IPS DF 6.9 (cell line): ENCODE results near the gene BOD1L1.

ENCODE experiments used
- DNase-seq: peaks from one replicate; pipeline ENCODE4 v3.0.0-alpha.2; 2013; ENCODE audit warnings: low read depth, low spot score
- H3K27ac ChIP-seq: one replicate; pipeline ENCODE4 v1.5.1; 2013; ENCODE audit warnings: low read length, control low read depth
- H3K27me3 ChIP-seq: 2 replicates; pipeline ENCODE4 v1.6.1; 2013; ENCODE audit warnings: mild to moderate bottlenecking, low read length; ENCODE audit not compliant: control insufficient read depth, insufficient read depth
- H3K36me3 ChIP-seq: 2 replicates; pipeline ENCODE4 v1.6.1; 2013; ENCODE audit warnings: low read length; ENCODE audit not compliant: control insufficient read depth, insufficient read depth
- H3K4me1 ChIP-seq: 2 replicates; pipeline ENCODE4 v1.6.1; 2013; ENCODE audit warnings: low read length; ENCODE audit not compliant: control insufficient read depth, insufficient read depth
- H3K4me3 ChIP-seq: 2 replicates; pipeline ENCODE4 v1.5.1; 2013; ENCODE audit warnings: mild to moderate bottlenecking, low read length
- H3K9me3 ChIP-seq: 2 replicates; pipeline ENCODE4 v1.6.1; 2013; ENCODE audit warnings: low read length, inconsistent platforms; ENCODE audit not compliant: control insufficient read depth, insufficient read depth
- WGBS: extraction: QIAGEN DNeasy Blood & Tissue Kit; methylation state at CpG from one replicate; pipeline ENCODE4 v1.1.7; 2013; ENCODE audit warnings: mixed read lengths, missing lambda C conversion rate; ENCODE audit not compliant: insufficient read length, insufficient coverage; 5-methylcytosine and 5-hydroxymethylcytosine counted together

The BOD1L1 gene

DNA sequence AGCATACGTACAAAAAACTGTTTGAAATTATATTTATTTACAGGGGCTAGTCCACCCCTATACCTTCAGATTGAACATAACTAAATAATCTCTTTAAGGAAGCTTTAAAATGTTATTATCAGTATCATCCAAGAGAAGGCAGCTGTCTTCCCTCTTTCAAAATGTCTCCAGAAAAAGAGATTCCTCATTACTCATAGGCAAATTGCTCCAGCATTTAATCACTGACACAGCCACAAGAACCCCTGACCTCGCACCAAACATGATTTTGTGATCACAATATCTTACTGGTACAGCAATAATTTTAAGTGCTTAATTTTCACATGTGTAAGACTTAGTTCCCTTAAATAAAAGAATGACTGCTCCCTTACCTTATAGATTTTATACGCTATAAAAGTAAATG lies 9.7 kb downstream of the BOD1L1 start:
- H3K36me3 ChIP-seq, result peaks cover 2% of the 10 kb centered on the region; the same call in 1 of the 2 replicates
- no peak for DNase-seq
- no peak overlapping the region for H3K4me3 ChIP-seq
- no peaks in the 10 kb centered on the region for H3K27me3 ChIP-seq
- no peaks in the 10 kb centered on the region; the same call in 1 of the 2 replicates for H3K9me3 ChIP-seq
- H3K4me1 ChIP-seq, result no peaks in the 10 kb centered on the region
- H3K27ac ChIP-seq, result no peak overlapping the region
- no CpG with 5 or more reads among the region's 3 CpGs for WGBS

DNA sequence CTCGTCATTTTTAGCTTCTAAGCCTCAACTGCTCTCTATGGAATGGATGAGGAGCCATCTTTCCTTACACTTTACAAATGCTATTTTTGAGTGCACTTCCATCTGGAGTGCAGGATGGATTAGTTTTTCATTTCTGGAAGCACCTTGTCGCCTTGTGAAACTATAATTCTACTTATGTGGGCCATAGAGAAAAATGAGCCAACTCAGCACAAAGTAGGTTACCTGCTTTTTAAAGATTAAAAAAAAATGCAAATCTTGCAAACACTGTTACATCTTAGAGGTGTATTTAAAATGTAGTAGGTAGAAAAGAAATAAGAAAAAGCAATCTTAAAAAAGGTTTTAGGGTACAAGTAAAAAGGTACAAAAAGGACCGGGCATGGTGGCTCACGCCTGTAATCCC lies 10.9 kb downstream of the BOD1L1 start:
- Histone ChIP-seq H3K27me3 (no peaks in the 10 kb centered on the region), H3K9me3 (no peaks in the 10 kb centered on the region; the same call in 1 of the 2 replicates), H3K27ac (no peak overlapping the region), H3K4me3 (no peak overlapping the region), H3K36me3 (peaks cover 4% of the 10 kb centered on the region; the same call in 1 of the 2 replicates), H3K4me1 (no peaks in the 10 kb centered on the region)
- no CpG with 5 or more reads among the region's 4 CpGs for WGBS
- no peak for DNase-seq

DNA sequence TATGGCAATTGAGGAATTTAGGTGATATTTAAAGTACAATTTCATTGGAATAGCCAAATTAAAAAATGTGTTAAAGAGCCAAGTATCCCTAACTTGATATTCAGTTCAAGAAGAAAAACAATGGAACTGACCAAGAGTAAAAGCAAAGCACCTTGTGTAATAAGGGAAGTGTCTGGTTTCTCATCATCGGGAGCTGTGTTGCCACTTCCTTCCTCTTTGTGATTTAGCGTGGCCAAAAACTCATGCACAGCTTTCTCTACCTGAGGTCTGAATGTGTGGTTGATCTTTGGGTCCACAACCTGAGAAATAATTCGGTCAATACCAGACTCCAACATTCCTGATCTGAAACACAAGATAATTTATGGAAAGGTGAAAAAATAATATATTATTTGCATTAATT lies 12.4 kb downstream of the BOD1L1 start:
- Histone ChIP-seq H3K9me3 (no peaks in the 10 kb centered on the region), H3K4me3 (no peak overlapping the region), H3K27ac (no peak overlapping the region), H3K4me1 (no peaks in the 10 kb centered on the region), H3K27me3 (no peaks in the 10 kb centered on the region), H3K36me3 (peaks cover 4% of the 10 kb centered on the region; the same call in 1 of the 2 replicates)
- no CpG with 5 or more reads among the region's 3 CpGs for WGBS
- DNase-seq, result no peak

DNA sequence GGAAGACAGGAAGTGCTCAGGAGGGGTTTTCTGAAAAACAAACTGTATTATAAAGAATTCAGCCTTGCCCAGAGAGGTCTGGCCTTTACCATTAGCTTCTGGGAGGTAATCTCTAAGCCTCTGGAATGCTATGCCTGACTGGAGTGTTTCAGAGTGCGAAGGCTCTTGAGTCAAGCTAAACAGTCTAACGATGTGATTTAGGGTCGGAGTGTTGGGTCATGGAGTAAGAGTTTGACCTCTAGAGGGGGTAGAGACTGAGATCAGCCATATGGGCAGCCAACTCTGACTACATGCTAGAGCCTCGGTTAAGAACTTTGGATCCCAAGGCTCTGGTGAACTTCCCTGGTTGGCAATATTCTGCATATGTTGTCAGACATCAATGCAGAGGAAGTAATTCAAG lies 15.0 kb downstream of the BOD1L1 start:
- Histone ChIP-seq H3K4me3 (no peak overlapping the region), H3K36me3 (peaks cover 4% of the 10 kb centered on the region; the same call in 1 of the 2 replicates), H3K4me1 (no peaks in the 10 kb centered on the region), H3K27ac (no peak overlapping the region), H3K27me3 (no peaks in the 10 kb centered on the region), H3K9me3 (no peaks in the 10 kb centered on the region)
- DNase-seq, result no peak
- WGBS, result no CpG with 5 or more reads among the region's 4 CpGs

DNA sequence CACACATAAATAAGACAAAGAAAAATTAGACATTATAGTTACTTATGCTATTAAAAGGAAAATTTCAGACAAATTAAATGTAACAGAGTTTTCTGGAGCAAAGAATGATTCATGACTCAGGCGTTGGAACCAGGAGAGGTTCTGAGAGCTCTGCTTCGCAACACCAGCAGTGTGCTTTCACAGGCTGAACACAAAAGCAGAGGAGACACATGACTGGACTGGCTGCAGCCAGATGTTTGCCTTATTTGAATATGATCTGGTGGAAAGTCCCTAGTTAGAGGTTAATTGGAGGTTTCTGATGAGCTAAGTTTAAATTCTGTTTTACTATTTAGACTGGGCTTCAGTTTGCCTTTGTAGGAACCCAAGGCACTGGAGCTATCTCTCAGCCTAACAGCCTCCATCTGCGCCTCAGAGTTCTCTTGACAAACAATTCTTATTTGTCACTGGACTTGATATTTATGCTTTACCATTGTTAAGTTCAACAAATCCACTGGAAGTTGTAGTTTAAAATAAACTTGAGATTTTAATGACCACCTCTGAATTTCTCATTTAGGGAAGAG lies 16.2 kb downstream of the BOD1L1 start:
- DNase-seq, result no peak
- no peaks in the 10 kb centered on the region for H3K9me3 ChIP-seq
- WGBS, result no CpG with 5 or more reads among the region's 3 CpGs
- no peak overlapping the region for H3K27ac ChIP-seq
- H3K4me3 ChIP-seq, result no peak overlapping the region
- H3K27me3 ChIP-seq, result no peaks in the 10 kb centered on the region
- H3K4me1 ChIP-seq, result no peaks in the 10 kb centered on the region
- peaks cover 4% of the 10 kb centered on the region; the same call in 1 of the 2 replicates for H3K36me3 ChIP-seq

DNA sequence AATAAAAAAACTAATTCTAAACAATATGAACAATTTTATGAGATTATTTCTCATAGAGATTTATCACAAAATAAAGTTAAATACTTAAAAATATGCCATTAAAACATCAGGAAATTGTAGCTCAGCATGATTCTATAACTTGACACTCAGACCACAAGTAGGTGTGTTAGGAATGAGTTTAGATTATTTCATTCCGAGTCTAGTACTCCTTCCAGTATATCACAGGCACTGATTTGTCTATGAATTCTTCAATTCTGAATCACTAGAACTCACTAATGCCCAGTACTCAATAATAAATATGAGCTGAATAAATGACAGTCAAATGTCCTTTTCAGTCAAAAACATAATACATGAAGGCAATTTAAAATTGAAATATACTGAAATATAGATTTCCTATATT lies 22.2 kb downstream of the BOD1L1 start:
- no peaks in the 10 kb centered on the region for H3K4me1 ChIP-seq
- no peaks in the 10 kb centered on the region for H3K9me3 ChIP-seq
- no CpG with 5 or more reads among the region's 1 CpG for WGBS
- DNase-seq, result no peak
- no peak overlapping the region for H3K27ac ChIP-seq
- H3K27me3 ChIP-seq, result no peaks in the 10 kb centered on the region
- peaks cover 11% of the 10 kb centered on the region; the same call in 1 of the 2 replicates for H3K36me3 ChIP-seq
- no peak overlapping the region for H3K4me3 ChIP-seq

DNA sequence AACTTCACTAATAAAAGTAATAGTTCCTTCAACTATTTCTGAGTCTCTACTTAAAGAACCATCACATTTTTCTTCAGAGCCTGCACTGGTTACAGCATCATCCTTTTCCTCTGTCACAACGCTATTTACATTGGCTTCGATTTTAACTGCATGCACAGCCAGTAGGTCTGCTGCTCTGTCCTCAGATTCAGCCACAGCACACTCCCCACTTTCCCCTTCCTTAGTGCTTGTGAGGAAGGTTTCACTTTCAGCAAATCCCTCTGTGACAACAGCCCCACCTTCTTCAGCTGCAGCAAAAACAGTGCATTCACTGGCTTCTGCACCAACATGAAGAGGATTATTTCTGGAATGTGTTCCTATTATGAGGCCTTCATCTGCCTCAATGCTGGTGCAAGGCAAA lies 25.7 kb downstream of the BOD1L1 start:
- H3K27me3 ChIP-seq, result no peaks in the 10 kb centered on the region
- H3K36me3 ChIP-seq, result peaks cover 16% of the 10 kb centered on the region; the same call in 1 of the 2 replicates
- no peak for DNase-seq
- H3K4me3 ChIP-seq, result no peak overlapping the region
- no CpG with 5 or more reads among the region's 2 CpGs for WGBS
- H3K27ac ChIP-seq, result no peak overlapping the region
- no peaks in the 10 kb centered on the region for H3K9me3 ChIP-seq
- no peaks in the 10 kb centered on the region for H3K4me1 ChIP-seq

DNA sequence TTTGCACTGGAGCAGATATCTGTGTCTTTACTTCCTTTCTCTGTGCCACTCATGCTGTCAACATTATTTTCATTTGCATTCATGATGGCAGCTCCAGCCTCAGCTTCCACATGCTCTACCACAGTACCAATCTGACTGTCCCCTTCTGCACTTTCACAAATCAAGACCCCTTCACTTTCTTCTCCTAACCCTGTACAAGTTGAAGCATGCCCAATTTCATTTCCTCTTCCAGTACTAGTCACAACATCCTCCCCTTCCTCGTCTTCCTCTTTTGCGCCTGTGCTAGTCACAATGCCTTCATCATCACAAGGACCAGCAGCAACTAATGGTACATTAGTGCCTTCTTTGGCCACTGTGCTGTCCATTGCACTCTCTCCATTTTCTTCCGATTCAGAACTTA lies 26.5 kb downstream of the BOD1L1 start:
- Histone ChIP-seq H3K27ac (no peak overlapping the region), H3K36me3 (peaks cover 16% of the 10 kb centered on the region; the same call in 1 of the 2 replicates), H3K27me3 (no peaks in the 10 kb centered on the region), H3K4me3 (no peak overlapping the region), H3K4me1 (no peaks in the 10 kb centered on the region), H3K9me3 (no peaks in the 10 kb centered on the region)
- WGBS, result no CpG with 5 or more reads among the region's 3 CpGs
- no peak for DNase-seq

DNA sequence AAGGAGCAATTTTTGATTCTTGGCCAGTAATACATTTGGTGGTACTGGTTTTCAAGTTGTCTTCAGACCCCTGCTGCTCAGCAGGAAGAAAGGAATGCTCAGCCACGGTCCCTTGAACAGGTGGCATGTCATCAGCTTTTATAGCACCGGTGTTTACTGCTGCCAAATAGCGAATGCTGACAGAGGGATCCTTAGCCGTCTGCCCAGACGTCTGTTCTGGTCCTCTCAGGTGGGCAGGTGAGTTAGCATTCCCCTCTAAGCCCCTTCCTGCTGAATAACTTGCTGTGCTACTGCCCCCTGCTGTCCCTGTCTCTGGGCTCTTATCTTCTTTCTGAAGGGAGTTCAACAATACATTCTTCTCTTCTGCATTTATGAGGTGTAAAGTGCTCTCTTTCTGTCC lies 28.4 kb downstream of the BOD1L1 start:
- Histone ChIP-seq H3K36me3 (peaks cover 16% of the 10 kb centered on the region; the same call in 1 of the 2 replicates), H3K9me3 (no peaks in the 10 kb centered on the region), H3K4me1 (no peaks in the 10 kb centered on the region), H3K4me3 (no peak overlapping the region), H3K27me3 (no peaks in the 10 kb centered on the region), H3K27ac (no peak overlapping the region)
- peak; percentile 13 for DNase-seq
- WGBS, result no CpG with 5 or more reads among the region's 5 CpGs

DNA sequence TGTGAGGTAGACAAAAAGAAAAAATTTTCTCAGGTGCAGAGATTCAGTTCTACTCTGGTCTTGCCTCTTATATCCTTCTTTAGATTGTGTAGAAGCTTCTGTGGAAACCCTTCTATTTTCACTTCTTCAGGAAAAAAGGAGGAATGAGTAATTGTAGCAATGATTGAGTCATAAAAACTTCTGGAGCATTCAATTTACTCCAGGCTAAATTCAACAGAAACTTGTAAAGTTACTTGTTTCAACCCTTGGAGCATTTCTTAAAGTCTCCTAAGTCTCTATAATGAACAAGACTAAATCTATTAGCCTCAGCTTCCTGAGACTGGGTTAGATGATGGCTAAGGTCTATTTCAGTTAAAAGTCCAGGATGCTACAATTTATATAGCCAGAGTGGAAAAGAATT lies 29.9 kb downstream of the BOD1L1 start:
- Histone ChIP-seq H3K36me3 (peaks cover 13% of the 10 kb centered on the region; the same call in 1 of the 2 replicates), H3K4me1 (no peaks in the 10 kb centered on the region), H3K4me3 (no peak overlapping the region), H3K27ac (no peak overlapping the region), H3K27me3 (no peaks in the 10 kb centered on the region), H3K9me3 (no peaks in the 10 kb centered on the region)
- no peak for DNase-seq

DNA sequence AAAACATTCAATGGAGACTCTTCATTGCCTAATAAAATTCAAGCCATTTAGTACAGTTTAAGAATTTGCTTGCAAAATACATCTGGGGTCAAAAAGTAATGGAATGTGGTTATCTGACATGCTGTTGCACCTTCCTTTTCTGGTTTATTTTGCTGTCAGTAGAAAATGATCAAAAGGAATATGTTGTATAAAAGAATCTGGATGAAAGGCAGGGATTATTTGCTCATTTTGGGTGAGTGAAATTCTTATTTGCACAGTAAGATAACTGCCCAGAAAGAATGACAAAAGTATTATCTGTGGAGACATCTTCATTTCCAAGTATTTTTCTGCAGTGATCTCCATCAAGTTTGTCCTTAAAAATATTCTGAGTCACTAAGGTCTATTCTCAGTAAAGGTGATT lies 30.4 kb downstream of the BOD1L1 start:
- Histone ChIP-seq H3K4me1 (no peaks in the 10 kb centered on the region), H3K27ac (no peak overlapping the region), H3K4me3 (no peak overlapping the region), H3K36me3 (peaks cover 8% of the 10 kb centered on the region; the same call in 1 of the 2 replicates), H3K9me3 (no peaks in the 10 kb centered on the region), H3K27me3 (no peaks in the 10 kb centered on the region)
- DNase-seq, result no peak
